HG03280 (cell line): ENCODE data around the gene NCK2.
A peak's percentile ranks its signal among the peaks of the same experiment; 100 is the strongest.

Experiments used
- ATAC-seq: cut with Tn5 transposase; IDR thresholded peaks from one replicate; pipeline ENCODE4 v1.9.1; 2021; ENCODE audit warnings: mild to moderate bottlenecking, moderate library complexity; ENCODE audit not compliant: unreplicated experiment

Gene NCK2

DNA sequence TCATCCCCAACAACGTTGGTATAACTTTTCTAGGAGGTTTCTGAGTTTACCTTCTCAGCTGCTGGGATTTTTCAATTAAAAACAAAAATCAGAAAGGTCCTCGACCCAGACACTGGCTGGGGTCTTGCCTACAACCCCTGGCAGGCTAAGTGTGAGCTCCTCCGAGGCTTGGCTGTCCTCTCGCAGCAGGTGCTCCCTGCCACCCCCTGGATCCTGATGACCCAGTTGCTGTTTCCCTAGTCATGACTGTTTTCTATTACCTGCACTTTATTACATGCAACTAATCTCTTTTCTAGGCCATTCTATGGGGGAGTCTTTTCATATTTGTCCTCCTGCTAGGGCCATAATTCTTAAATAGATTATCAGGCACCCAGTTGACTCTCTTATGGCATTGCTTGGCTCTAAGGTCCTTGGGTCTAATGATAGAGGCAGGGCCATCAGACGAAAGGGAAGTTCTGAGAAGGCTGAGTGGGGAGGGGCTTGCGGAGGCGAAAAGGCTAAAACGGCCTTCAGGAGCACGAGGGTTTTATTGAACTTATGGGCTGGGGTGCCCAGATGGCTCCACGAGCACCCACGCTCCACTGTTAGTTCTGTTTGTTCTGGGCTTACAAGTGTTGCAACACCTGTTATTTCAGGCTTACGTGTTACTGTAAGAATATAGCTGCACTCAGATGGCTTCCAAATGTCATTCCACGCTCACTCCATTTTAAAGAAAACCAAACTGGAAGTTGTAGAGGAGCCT lies 166.0 kb downstream of the NCK2 start:
- ATAC-seq: no peak

DNA sequence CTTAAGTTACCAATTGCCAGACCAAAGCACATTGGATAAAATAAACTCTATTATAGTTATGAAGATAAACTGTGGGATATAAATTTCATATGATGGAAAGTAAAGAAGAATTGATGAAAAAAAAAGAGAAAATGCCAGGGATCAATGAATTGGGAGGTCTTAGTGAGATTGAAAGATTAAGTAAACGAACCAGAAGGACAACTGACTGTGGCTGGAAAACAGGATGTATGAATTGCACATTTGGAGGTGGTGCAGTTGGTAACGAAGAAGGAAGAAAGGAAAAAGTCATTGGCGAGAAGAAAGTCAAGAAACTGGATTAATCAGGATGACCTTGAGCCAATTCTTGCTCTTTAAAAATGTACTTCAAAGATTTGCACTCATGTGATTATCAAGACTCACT lies 166.7 kb downstream of the NCK2 start:
- ATAC-seq: no peak

GRCh38 chr2:105912081-105912480 lies 167.4 kb downstream of the NCK2 start:
- ATAC-seq: no peak

DNA sequence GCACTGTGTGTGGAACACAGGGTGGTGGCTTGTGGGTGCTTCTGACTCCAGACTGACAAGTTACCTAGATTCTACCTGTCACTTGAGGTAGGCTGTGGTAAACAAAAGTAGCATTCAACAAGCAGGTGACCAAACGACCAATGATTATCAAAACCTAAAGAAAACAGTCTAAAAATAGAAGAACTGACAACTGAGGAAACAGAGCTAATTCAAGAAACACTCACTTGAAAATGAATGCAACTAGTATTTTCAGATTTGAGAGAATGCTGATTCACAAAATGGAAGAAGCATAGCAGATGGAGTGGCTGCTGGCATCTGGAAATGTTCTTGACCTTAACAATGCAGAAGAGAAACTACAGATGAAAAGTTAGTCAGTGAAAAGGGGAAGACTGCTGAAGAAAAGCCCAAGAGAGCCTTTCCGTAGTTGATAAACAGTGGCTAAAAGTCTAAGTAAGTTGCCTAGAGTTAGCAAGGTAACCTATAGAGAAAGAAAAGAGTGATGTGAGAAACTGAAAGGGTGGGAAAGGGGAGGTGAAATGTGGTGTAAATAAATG lies 170.4 kb downstream of the NCK2 start:
- ATAC-seq: peak; percentile 76

GRCh38 chr2:105917226-105917625 lies 172.5 kb downstream of the NCK2 start:
- no peak for ATAC-seq

DNA sequence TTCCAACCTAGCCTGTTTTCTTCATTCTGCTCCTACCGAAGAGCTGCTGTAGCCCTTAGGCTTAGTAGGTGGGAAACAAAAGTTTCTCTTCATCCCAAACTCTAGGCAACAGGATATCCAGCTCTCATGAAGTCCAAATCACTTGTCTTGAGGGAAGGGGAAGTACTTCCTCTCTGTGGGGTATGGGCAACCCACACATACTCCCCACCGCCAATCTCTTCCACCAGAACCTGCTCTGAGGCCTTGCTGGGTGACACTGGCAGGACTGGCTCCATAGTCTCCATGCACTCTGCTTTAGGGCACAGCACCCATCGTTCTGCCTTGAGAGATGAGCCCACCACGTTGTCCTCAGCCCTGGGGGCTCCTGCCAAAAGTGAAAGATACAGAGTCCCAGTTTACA lies 173.0 kb downstream of the NCK2 start:
- ATAC-seq: no peak

DNA sequence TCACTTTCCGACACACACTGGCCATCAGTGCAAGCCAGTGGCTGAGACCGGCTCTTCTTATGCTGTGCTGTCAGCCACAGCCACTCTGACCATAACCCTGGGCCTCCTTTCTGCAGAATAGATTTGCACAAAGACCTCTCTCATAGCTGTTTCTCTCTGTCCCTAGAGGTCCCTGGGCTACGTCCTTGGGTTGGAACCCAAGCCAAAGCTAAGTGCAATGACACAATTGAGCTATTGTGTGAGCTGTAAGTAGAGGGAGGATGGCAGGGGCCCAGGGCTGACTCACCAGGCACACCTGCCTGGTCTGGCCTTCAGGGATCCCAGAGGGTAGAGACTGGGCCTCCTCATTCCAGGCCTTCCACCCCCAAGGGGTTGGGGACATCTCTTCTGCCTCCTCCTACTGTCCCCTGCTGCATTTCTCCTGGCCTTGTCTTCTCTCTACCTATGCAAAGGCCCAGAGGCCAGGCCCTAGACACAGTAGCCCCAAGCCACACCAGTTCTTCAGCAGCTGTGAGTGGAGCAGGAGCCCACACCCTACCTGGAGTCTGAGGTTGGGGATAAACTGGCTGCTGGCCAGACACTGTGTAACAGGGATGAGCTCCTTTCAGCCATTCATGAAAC lies 174.6 kb downstream of the NCK2 start:
- no peak for ATAC-seq

DNA sequence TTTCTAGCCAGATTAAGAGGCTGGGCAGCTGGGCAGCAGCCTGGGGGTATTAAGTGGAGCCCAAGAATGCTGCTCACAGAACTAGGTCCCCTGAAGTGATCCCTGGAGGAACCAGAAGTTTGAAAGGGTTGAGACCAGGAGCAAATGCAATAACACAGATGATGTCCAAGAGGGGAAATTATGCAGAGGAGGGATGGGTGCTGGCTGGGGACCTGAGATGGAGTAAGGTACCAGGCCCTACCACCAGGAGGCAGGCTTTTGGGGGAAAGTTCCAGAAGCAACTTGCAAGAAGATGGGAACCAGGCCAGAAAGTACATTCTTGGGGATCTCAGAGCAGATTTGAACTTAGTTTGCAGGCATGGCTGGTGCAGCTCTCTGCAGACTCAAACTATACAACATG lies 175.1 kb downstream of the NCK2 start:
- no peak for ATAC-seq

GRCh38 chr2:105924271-105924670 lies 179.6 kb downstream of the NCK2 start:
- ATAC-seq: no peak

DNA sequence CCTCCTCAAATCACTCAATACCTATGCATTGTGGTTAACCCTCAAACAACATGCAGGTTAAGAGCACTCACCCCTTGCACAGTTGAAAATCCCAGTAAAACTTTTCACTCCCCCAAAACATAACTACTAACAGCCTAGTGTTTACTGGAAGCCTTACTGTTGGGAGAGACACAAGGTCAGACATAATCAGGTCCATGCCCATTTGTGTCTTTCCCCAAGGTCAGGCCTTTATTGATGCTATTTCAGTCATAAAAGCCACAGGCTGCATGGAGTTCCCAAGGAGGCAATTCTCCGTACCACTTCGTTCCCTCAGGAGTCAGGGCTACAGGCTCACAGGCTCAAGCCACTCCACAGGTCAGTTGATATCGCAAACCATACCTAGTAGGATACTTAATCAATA lies 180.2 kb downstream of the NCK2 start:
- ATAC-seq: no peak

DNA sequence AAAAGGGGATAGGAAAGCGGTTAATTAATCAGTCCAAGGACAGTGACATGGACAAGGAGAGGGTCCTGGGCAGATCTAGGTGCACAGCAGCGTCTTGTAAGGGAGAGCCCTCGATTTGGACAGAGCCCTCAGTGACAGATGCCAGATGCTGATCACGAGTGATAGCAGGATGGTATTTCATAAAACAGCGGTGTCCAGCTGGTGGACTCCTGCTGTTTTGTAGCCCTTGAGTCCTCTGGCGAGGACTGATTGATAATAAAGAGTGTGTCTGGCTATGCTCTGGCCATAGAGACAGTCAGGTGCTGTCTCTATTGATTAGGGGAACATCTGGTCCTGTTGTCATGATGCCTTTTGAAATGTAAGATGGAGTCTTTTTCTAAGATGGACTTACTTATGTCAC lies 180.7 kb downstream of the NCK2 start:
- ATAC-seq: no peak

DNA sequence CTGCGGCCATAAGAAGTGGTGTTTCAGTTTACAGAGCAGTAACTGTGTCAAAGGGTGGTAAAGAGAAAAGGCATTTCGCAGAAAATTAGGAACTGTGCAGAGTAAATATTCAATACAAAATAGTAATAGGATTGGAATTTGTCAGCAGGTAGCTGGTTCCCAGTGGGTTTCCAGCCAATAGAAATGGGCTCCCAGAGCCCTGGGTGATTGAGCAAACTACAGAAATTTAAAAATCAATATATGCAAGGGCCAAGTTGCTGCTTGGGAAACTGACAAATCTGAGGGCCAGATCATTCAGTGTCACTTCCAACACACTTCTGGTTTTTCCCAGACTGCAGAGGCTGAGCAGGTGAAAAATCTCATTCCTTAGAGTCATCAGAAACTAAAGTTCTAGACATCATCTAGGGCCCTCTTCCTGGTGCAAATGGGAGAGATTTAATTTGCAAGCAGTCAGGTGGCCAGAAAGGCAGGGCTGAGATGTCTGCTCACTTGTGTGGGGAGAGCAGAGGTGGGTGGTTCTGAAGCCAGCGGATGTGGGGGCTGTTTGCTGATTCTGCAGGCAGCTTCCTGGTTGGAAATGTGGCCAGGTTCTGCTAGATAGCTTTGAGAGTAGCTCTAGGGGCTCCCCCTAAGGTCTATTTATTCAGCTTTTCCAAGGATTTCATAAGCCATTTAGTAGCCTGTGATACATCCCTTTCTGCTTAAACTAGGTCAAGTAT lies 182.4 kb downstream of the NCK2 start:
- no peak for ATAC-seq

DNA sequence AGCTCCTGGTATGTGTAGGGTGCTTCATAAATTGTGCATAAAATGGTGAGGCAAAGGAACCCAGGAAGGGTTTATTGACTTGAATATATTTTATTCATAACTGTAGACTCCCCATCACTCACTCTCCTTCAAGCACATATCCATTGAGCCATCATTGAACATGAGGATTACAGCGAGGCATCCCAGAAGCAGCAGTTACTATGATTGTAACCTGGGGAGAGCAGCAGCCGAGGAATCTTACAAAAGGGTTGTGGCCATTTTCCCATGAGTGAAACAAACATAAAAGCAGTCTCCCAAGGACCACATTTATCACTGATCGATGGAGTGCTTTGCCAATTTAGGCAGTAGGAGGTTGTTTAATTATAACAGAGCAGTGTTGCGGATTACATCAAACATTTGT lies 183.4 kb downstream of the NCK2 start:
- ATAC-seq: no peak

DNA sequence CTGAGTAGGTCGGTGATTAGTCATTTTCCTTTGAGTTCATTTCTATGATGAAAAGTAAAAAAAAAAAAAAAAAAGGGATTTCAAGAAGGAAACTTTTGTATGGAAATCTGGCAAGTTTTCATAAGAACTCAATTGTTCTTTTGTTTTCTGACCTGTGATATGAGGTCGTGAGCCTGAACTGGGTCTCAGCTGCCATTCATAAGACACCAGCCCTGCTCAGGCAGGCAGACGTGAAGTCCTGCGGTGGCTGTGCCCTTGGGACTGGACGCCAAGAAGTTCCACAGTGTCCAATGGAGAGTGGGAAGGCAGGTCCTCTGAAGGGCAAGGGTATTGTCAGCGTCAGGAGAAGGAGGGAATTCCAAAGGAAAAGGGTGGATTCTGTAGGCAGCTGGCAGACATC lies 183.9 kb downstream of the NCK2 start:
- no peak for ATAC-seq

DNA sequence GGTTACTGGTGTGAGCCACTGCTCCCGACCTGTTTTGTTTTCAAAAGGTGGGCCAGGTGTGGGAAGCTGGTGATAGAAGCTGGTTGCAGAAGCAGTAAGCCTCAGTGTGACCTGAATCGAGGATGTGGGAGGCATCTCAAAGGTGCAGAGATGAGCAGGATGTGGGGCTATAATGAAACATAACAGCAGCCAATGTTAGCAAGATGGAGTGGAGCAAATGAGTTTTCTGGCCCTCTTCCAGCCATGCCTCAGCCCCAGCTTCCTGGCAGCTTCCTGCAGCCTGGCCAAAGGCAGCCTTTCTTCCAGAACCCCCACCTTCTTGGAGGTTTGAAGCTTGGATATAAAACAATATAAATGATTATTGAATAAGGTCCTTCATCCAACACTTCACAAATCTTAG lies 184.8 kb downstream of the NCK2 start:
- ATAC-seq: no peak

DNA sequence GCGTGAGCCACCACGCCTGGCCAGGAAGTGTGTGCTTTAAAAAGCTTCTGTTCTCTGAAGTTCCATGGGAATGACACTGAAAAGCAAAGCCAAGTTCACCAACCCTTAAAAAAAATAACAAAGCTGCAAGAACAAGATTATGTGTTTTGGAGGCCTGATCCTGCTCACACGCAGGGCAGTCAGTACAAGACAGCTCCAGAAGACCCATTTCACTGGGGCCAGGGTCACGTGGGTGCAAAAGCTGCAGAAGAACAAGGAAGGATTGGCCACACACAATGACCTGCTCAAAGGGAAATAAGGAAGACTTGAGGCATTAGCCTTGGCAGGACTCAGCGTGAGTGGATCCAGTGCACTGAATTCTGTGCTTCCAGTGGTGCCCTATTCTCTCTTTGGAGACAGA lies 187.9 kb downstream of the NCK2 start:
- no peak for ATAC-seq

GRCh38 chr2:105933906-105934305 lies 189.2 kb downstream of the NCK2 start:
- no peak for ATAC-seq

- no peak for ATAC-seq
These were observed 189.8 kb downstream of the NCK2 start for GRCh38 chr2:105934467-105934866.

DNA sequence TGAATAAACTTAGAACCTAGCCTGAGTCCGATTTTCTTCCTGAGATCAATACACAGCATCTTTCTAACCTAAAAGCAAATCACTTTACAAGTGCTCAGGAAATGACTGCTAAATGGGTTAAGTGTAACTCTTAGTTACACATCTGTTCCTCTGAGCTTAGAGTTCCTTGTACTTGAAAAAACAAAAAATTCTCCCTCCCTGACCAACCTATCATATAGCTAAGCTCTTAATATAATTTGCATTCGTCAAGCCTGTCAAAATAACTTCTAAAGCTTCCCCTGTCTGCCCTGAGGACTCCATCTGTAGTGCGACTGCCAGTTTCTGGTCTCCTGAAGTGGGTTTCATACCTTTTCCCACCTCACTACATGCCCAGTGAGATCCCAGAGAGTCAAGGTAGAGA lies 190.4 kb downstream of the NCK2 start:
- ATAC-seq: no peak

DNA sequence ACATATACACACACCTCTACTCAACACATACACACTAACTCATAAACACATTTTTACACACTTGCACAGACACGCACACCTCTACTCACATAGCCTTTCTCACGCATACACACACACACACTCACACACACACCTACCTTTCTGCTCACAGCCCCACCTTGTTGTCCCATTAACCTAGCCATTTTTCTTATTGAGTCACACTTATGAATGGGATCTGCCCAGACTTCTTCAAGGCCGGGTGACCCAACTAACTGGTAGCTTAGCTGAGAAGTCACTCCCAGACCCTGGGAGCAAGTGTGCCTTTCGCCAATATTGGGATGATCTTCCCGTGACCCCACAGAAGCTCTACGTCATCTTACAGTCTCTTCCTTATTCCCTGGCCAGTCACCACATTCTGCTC lies 192.2 kb downstream of the NCK2 start:
- no peak for ATAC-seq

DNA sequence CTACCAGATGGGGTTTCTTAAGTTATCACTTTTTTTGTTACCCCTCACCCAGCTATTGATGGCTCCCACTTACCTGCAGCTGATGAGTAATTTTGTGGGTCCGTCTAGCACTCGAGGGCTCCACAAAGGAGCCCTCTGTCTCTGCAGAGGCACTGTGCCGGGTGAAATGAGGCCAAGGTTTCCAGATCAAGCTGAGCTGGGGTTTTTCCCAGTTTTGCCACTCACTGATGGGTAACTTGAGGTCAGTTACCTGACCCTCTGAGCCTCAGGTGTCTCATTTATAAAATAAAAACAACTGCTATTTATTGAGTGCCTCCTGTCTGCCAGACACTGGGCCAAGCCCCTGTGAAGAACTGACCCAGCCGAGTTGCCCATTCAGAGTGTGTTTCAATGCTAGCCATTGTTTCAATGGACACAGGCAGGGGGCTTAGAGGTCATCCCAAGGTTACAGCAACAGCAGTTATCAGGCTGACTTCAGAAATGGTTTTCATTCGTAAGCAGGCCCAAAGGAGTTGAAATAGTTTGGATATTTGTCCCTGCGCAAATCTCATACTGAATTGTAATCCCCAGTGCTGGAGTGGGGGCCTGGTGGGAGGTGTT lies 192.9 kb downstream of the NCK2 start:
- ATAC-seq: no peak
